NCI-H2081 treated with DMSO at 0.1 percent for 48 hours (cell line): ENCODE measurements around the gene YPEL3.

Source experiments
- DNase-seq: peaks from one replicate; lab custom pipeline; 2025; lab: John Stamatoyannopoulos, UW

YPEL3 gene

DNA sequence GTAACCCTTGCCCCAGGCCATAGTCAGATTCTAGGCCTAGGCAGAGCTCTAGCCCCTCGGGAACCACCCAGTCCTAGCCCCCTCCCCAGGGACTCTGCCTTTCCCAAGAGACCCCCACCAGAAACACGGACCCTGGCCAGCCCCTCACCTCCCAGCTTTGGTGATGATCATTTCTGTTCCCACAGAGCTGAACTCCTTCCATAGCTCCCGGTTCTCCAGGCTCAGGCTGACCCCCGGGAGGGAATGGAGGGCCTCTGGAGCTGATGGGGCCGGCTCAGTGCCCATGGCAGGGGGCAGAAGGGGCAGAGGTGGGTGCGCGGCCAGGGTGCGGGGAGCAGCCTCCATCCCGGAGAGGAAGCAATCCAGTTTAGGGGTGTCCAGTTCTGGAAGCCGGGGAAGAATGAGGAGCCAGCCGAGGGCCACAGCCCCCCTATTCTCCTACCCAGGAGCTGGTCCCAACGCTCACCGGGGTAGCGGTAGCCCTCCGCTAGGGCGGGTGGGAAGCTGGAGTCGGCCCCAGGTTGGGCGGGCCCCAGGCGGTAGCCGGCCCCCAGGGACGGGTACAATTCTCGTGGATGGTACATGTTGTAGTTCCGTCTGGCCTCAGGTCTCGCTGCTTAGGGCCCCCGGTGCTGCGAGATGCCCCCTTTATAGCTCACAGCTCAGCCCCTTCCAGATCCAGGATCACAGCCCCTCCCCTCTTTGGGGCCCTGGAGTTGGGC, 5.2 kb downstream of the YPEL3 start:
- no peak for DNase-seq

DNA sequence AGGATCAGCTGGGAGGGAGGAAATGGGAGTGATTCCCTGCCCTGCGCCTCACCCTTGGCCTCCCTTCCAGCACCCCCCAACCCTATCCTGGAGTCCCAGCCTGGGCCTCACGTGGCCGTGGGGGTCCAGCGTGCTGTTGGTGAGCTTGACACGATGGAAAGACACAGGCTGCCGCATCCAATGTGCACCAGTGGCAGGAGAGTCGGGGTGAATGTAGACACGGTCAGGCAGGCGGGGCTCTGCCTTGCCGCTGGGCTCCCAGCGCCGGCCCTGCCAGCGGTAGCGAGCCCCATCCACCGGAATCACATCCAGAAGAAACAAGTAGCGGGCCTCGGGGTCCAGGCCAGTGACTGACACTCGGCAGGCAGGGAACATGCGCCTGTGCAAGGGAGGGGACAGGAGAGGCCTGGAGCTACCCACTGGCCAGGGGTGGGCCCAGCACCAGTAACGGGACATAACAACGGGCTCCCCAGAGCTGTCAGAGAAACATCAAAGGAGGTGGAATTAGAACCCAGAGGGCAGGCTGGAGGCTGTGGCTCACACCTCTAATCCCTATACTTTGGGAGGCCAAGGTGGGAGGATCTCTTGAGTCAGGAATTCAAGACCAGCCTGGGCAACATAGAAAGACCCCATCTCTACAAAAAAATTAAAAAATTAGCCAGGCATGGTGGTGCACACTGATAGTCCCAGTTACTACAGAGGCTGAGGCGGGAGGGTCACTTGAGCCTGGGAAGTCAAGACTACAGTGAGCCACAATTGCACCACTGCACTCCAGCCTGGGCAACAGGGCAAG, 7.0 kb downstream of the YPEL3 start:
- no peak for DNase-seq

DNA sequence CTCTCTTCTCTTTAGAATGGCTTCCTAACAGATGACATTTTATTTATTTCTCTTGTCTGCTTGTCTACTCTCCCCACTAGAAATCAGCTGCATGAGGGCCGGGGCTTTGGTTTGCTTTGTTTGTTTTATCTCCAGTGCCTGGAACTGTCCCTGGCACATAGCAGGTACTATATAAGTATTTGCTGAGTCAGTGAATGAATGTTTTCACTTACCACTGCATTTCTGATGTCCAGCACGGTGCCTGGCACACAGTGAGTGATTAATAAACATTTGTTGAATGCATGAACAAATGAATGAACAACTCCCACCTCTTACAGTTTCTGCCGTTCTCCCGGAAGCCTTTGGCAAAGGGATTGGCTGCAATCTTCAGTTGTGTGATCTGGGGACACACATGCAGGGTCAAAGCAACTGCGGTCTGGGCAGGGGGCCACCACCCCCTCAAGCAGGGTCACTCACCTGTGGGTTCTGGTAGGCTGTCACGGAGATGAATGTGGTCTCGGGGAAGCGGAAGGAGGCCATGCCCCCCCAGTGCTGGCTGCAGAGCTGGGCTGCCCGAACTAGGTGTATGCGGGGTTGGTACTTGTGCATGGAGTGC, 7.7 kb downstream of the YPEL3 start:
- no peak for DNase-seq

DNA sequence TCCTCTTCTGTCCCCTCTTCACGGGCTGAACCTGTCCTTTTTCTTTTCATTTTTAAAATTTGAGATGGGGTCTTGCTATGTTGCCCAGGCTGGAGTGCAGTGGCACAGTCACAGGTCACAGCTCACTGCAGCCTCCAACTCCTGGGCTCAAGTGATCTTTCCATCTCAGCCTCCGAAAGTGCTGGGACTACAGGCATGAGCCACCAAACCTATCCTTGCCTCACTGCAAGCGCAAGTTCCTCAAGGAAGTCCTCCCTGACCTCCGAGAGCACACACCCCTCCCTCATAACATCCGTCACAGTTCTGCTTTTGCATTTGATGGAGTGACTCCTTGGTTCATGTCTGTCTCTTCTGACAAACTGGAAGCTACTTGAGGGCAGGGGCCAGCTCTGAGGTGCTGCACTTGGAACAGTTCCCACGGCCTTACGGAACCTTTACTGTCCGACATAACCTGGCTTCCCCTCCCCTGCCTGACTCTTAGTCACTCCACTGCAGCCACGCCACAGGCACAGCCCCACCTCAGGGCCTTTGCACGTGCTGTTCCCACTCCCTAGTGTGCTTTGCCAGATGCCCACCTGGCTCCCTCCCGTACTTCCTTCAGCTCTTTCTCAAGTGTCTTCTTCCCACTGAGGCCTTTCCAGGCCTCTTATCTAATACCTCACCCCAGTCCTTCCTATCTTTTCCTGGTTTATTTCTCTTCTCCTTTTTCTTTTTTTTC, 8.7 kb downstream of the YPEL3 start:
- DNase-seq: no peak

DNA sequence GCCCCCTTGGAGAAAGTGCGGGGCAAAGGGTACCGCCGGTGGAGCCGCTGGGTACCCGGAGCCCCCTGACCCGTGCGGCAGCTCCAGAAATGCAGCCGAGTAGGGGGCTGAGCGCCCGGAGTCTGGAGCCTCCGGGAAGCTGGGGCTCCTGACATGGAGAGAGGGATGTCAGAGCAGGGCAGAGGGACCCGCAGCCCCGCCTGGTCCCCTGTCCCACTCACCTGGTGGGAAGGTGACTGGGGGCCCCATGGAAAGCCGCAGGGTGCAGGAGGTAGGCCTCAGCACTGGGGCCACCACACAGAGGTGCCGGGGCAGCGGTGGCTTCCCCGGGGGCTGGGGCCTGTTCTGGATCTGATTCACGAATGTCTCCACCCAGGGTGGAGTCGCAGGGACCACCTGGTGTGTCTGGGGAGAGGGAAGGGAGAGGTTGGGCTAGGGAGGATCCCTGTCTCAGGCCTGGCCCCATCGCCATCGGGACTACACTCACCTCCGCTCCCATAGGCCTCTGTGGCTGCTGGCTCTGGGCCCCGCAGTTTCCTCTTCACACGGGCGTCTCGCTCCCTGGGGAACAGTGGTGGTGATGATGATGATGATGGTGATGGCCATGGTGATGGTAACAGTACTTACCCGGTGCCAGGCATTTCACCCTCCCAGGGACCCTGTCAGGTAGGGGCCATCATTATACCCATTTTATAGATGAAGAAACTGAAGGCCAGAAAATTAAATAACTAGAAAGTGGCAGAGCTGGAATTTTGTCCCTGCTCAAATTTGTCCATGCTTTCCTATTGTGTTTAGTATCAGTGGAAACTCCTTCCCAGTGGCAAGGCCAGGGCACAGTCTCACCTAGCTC, 9.5 kb downstream of the YPEL3 start:
- no peak for DNase-seq

DNA sequence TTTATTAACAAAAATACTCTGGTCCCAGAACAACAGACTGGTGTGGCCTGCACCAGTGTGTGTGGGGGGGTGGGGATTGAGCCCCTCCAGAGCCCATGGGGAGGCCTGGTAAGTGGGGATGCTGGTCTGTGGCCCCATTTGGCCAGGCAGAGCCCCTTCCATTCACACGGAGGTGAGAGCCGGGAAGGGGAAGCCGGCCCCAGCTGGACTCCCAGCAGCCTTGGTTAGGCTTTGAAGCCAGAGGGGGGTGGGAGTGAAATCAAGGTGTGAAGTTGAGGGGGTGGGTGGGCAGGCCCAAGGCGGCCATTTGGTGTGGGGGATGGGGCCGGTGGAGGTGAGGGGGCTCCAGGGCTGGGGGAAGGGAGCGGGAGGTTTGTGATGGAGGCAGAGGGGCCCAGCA, 10.2 kb downstream of the YPEL3 start:
- DNase-seq: no peak

DNA sequence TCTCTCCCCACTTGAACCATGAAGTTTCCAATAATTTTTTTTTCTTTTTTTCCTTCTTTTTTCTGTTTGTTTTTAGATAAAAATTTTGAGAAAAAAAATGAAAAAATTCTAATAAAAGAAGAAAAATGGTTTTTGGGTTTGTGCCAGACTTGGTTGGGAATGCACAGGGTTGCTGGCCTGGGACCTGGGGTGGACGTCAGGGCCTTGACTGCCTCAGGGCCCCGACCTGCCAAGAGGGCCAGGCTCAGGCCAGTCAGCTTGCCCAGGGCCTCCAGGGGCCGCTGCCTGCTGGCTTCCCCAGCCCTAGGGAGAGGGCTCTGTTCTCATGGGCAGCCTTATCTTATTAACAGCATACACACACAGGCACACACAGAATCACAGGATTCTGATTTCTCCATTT, 10.8 kb downstream of the YPEL3 start:
- DNase-seq: no peak

DNA sequence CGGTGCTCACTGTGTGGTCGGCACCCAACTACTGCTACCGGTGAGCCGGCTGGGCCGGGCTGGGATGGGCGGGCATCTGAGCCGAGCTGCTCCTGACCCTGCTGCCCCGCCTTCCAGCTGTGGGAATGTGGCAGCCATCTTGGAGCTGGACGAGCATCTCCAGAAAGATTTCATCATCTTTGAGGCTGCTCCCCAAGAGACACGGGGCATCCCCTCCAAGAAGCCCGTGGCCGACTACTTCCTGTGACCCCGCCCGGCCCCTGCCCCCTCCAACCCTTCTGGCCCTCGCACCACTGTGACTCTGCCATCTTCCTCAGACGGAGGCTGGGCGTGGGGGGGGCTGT, 11.2 kb downstream of the YPEL3 start:
- DNase-seq: no peak

DNA sequence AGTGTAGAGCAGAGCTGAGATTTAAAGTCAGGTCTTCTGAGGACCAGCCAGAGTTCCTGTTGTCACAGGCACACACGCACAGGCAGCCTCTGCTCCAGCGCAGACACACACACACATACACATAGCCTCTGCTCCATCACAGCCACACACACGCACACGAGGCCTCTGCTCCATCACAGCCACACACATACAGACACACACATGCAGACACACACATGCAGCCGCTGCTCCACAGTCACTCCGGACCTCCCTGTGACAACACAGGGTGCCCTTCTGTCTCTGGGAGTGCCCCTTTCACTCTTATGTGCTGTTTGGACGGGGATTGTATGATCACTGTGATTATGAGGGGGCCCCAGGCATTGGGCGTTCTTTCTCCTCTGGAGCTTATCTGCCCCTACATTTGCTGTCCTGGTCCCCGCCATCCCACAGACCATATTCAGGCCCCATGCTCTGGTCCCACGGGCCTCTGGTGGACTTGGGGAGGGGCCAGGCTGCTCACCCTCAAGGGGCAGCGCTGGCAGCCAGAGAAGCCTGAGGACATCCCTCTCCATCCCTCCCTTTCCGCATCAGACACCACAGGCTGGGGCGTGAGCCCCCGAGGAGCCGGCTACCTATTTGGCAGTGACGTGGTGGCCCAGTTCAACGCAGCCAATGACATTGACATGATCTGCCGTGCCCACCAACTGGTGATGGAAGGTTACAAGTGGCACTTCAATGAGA, 11.8 kb downstream of the YPEL3 start:
- no peak for DNase-seq

DNA sequence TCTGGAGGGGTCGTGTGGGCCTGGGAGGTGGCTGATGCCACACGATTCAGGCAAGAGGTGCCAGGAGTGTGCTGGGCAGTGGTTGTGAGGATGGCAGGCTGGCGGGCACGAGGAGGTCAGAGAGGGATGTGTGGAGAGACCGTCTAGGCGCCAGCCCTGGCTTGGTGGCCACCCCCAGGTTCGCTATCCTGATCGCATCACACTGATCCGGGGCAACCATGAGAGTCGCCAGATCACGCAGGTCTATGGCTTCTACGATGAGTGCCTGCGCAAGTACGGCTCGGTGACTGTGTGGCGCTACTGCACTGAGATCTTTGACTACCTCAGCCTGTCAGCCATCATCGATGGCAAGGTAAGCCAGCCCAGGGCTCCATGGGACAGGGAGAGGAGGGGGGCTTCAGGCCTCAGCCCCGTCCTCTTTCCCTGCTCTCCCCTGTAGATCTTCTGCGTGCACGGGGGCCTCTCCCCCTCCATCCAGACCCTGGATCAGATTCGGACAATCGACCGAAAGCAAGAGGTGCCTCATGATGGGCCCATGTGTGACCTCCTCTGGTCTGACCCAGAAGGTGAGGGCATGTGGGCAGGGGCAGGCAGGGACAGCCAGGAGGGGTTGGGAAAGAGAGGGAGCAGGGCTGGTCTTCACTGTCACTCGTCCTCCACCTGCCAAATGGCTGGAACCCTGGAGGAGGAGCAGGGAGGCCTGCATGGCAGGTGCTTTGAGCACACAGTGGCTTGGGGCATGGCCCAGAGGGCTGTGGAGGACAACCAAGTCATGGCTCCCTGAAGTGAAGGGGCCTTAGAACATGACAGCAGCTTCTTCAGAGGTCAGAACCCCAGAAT, 12.6 kb downstream of the YPEL3 start:
- no peak for DNase-seq

DNA sequence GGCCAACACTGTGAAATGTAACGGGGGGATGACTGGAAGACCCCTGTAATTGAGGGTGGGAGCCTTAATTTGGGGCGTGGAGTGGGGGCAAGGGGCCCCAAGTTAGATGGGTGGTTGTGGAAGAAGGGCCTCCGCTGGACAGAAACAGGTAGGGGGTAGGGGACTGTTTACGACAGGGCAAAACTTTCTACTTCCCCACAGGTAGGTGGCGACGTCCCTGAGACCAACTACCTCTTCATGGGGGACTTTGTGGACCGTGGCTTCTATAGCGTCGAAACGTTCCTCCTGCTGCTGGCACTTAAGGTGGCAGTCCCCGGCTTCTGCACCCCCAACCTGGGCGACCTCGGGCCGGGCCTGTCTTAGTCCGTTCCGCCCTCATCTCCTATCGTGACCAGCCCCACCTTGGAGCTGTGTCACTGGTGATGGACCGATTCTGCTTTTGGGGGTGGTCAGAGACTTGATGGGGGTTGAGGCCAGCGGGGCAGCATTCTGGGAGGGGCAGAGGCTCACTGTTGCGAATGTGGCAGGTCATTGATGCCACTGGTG, 13.4 kb downstream of the YPEL3 start:
- no peak for DNase-seq

DNA sequence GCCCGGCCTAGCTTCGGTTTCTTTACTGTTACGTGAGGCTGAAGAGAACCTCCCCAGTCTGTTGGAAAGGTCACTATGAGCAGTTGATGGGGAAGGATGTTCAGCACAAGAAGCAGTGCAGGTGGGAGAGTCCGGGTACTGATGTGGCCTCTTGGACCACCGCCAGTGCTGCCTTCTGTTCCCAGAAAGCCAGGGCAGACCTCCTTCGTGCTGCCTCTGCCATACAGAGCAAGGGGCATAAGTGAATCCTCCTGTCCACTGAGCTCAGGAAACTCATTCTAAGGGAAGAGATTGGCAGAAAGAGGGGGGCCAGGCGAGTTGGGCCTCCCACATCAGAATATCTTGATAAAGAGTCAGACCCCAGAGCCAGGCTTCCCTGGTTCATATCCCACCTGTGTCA, 16.5 kb downstream of the YPEL3 start:
- DNase-seq: no peak

DNA sequence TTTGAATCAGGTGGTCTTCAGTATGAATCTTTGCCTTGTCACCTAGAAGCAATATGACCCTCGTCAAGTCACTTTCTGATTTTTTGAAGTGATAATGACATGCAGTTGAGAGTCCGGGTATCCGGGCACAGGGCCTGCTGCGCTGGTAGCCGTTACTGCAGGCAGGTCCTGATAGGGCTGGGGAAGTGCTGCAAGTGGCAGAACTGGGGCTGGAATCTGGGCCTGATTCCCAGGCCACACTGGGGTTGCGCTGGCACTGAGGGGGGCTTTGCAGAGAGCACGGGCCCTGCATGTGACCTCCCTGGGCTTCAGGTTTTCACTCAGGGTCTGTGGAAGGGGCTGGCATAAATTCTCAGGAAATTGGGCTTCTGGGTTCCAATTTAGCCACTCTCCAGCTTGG, 17.3 kb downstream of the YPEL3 start:
- DNase-seq: no peak

DNA sequence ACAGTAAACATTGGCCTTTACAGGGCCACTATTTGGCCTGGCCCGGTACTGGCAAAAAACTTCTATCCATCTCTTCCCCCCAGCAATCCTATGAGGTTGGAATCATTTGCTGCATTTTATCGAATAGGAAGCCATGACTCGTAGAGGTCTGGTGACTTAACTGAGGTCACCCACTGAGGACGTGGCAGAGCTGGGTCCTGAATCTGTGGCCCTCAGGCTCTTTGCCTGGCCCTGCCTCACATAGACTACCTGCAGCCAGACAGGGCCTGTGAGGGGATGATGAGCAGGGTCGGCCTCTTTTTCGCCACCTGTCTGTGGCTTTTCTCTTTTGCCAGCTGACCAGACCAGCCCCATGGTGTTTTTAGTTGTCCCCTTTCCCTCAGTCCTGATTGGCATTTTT, 18.4 kb downstream of the YPEL3 start:
- DNase-seq: no peak

DNA sequence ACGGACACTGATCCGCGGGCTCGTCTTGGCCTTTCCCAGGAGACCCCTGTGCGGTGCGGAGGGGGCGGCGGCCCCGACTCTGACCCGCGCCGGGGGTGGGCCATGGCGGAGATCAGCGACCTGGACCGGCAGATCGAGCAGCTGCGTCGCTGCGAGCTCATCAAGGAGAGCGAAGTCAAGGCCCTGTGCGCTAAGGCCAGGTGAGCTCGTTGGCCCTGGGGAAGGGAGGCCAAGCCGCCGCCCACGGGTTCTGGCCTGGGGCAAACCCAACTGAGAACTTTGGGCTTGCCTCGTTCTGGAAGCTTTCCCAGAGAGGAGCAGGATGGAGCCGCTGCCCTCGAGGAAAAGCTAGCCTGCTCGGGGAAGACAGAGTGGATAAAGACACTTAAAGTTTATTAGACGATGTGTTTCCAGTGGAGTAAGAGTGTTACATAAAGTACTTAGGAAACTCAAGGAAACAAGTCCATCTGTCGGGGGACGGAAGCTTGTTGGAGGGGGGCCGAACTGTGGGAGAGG, 19.7 kb downstream of the YPEL3 start:
- DNase-seq: no peak

DNA sequence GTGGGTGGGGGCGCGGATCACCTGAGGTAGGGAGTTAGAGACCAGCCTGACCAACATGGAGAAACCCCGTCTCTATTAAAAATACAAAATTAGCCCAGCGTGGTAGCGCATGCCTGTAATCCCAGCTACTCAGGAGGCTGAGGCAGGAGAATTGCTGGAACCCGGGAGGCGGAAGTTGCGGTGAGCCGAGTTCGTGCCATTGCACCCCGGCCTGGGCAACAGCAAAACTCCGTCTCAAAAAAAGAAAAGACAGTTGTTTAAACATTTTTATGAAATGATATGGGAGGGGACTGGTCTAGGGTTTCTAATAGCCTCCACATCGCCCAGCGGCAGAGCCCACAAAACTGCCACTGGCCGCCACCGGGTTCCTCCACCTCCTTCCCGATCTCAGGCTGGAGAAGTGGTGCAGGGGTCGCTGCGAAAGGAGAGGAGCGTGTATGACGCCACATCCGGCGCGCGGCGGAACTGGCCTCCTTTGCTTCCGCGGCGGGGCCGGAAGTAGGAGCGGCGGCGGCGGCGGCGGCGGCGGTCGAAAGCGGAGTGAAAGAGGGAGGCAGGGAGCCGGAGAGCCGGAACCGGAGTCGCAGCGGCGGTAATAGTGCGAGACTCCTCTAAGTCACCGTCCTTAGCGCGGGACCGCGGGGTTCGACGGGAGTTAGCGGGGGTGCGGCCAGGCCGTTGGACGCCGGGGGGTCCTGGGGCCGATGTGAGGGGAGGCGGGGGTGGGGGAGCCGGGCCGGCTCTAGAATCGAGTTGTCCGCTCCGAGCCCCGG, 20.3 kb downstream of the YPEL3 start, which contains the start of gene PPP4C:
TSS of gene PPP4C (plus strand) at position 492 of the 773 bp plus-strand sequence. CDS start 384 bp downstream, outside the sequence.
- no peak for DNase-seq

DNA sequence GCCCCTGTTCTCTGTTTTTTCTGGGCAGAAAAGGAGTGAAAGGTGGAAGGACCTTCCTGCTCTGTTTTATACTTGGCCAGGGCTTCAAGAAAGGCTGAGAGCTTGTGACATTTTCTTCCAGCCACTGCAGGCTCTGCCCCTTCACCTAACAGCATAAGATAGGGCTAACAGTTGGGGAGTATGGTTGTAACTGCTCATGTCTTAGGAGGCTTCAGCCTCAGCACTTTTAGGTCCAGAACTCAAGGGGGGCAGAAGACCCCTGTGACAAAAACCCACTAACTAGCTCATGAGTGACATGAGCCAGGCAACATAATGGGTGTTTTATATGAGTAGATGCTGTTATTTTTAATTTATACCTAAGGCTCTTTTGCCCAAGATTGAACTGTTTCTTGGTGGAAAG, 25.5 kb downstream of the YPEL3 start:
- DNase-seq: no peak

DNA sequence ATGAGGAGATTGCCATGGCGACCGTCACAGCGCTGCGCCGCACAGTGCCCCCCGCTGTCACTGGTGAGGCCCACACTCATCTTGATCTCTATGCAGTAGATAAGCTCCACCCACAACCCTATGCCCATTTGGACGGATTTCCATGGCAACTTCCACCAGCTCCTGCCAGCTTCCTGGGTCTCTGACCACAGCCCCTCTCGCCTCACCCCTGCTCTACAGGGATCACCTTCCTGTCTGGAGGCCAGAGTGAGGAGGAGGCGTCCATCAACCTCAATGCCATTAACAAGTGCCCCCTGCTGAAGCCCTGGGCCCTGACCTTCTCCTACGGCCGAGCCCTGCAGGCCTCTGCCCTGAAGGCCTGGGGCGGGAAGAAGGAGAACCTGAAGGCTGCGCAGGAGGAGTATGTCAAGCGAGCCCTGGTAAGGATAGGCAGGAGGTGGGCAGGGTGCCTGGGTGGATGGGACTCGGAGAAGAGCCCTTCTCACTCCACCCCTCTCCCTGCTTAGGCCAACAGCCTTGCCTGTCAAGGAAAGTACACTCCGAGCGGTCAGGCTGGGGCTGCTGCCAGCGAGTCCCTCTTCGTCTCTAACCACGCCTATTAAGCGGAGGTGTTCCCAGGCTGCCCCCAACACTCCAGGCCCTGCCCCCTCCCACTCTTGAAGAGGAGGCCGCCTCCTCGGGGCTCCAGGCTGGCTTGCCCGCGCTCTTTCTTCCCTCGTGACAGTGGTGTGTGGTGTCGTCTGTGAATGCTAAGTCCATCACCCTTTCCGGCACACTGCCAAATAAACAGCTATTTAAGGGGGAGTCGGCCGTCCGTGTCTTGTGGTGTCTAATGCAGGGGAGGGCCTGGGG, 26.2 kb downstream of the YPEL3 start:
- no peak for DNase-seq
